HepG2 (cell line): ENCODE results near the gene SLC2A10. TPM values are rescaled to one million over a fixed set of nuclear protein-coding genes. Genes with fewer than 3 reads are reported as not detected.

Source experiments
- CBX5 ChIP-seq: sonication (generic); formaldehyde crosslinking; IDR thresholded peaks from 2 replicates; pipeline ENCODE4 v1.4.0; 2020; ENCODE audit warnings: missing genetic modification reagents, borderline replicate concordance
- DRAP1 ChIP-seq: IDR thresholded peaks from 2 replicates; pipeline ENCODE4 v1.6.1; 2016; ENCODE audit warnings: missing genetic modification reagents, missing compliant biosample characterization
- HMGA1 ChIP-seq: sonication (generic); formaldehyde crosslinking; conservative IDR thresholded peaks from 2 replicates; pipeline ENCODE4 v1.4.0; 2020; ENCODE audit warnings: missing genetic modification reagents
- KDM5A ChIP-seq: fragments of 200-600 bp; sonication (generic); IDR thresholded peaks from 2 replicates; pipeline ENCODE4 v1.7.0; 2018; ENCODE audit warnings: antibody characterized with exemption, mild to moderate bottlenecking, low read length, borderline replicate concordance
- MZF1 ChIP-seq: sonication (generic); formaldehyde crosslinking; IDR thresholded peaks from 2 replicates; pipeline ENCODE4 v1.8.1; 2023; ENCODE audit warnings: mild to moderate bottlenecking, missing genetic modification reagents, borderline replicate concordance
- SRF ChIP-seq: IDR thresholded peaks from 2 replicates; pipeline ENCODE4 v1.6.1; 2011; ENCODE audit warnings: mild to moderate bottlenecking, low read depth, low read length, moderate library complexity
- SRSF1 ChIP-seq: fragments of 200-400 bp; formaldehyde crosslinking; optimal IDR thresholded peaks from 2 replicates; pipeline ENCODE3; 2017; ENCODE audit warnings: mild to moderate bottlenecking, low read depth, low read length, moderate library complexity
- TCF12 ChIP-seq, 2 experiments: fragments of 450-650 bp in 1 of 2; sonication (generic) in 1 of 2; formaldehyde crosslinking in 1 of 2; IDR thresholded peaks; 2 replicates each; pipeline versions ENCODE4 v1.6.1 to v1.8.0; 2017 to 2022; ENCODE audit warnings: antibody characterized with exemption in 1 of 2, mild to moderate bottlenecking in 1 of 2, missing genetic modification reagents in 1 of 2, moderate library complexity in 1 of 2
- ZBTB26 ChIP-seq: IDR thresholded peaks from 2 replicates; pipeline ENCODE4 v1.6.1; 2016; ENCODE audit warnings: missing compliant biosample characterization, missing genetic modification reagents, borderline replicate concordance
- ZNF407 ChIP-seq: sonication (generic); formaldehyde crosslinking; IDR thresholded peaks from one replicate; pipeline ENCODE4 v1.5.1; 2020; ENCODE audit warnings: mild to moderate bottlenecking, missing genetic modification reagents; ENCODE audit errors: not compliant biosample characterization
- ZNF451 ChIP-seq: sonication (generic); formaldehyde crosslinking; IDR thresholded peaks from 2 replicates; pipeline ENCODE4 v1.5.0; 2020; ENCODE audit warnings: mild to moderate bottlenecking, missing genetic modification reagents
- ZNF577 ChIP-seq: sonication (generic); formaldehyde crosslinking; IDR thresholded peaks from 2 replicates; pipeline ENCODE4 v1.4.0; 2020; ENCODE audit warnings: mild to moderate bottlenecking, low read depth, missing genetic modification reagents, borderline replicate concordance
- ZNF589 ChIP-seq: sonication (generic); formaldehyde crosslinking; conservative IDR thresholded peaks from 2 replicates; pipeline ENCODE4 v1.8.0; 2022; ENCODE audit warnings: mild to moderate bottlenecking, moderate library complexity, missing genetic modification reagents
- ZNF639 ChIP-seq: conservative IDR thresholded peaks from 2 replicates; pipeline ENCODE4 v1.6.1; 2018; ENCODE audit warnings: missing genetic modification reagents
- ZNF773 ChIP-seq: sonication (generic); formaldehyde crosslinking; IDR thresholded peaks from 2 replicates; pipeline ENCODE4 v1.4.0; 2020; ENCODE audit warnings: missing genetic modification reagents, borderline replicate concordance
- ZSCAN12 ChIP-seq: sonication (generic); formaldehyde crosslinking; IDR thresholded peaks from 2 replicates; pipeline ENCODE4 v1.9.0; 2021; ENCODE audit warnings: mild to moderate bottlenecking, missing genetic modification reagents
- ZSCAN5A ChIP-seq: sonication (generic); formaldehyde crosslinking; IDR thresholded peaks from 2 replicates; pipeline ENCODE4 v1.8.0; 2022; ENCODE audit warnings: mild to moderate bottlenecking, missing genetic modification reagents, borderline replicate concordance
- polyA plus RNA-seq, 8 experiments: library from polyadenylated mRNA; depleted of rRNA in 3 of 8; stranded (reverse) in 7 of 8; unstranded in 1 of 8; fragments of >200 nt; fragmentation: Illumina TruSeq in 4 of 8; extraction: Trizol in 4 of 8; gene quantifications; 2 replicates each; pipeline versions ENCODE4 v1.2.1 to v1.2.3, GENCODE V29; 2011 to 2016; ENCODE audit warnings: low read depth in 4 of 8, missing spikeins in 1 of 8, mixed read lengths in 1 of 8; ENCODE audit not compliant: insufficient read depth in 1 of 8
- total RNA-seq, 5 experiments: library from RNA; depleted of rRNA; stranded (reverse); fragments of >200 nt; fragmentation: Illumina TruSeq; extraction: Trizol; gene quantifications; 2 replicates each; pipeline ENCODE4 v1.2.3, GENCODE V29; 2016; ENCODE audit warnings: low read depth in 1 of 5

SLC2A10 gene
- total and polyA plus RNA-seq, 2 of the 13 experiments (the other 11 are each of a cell fraction or from before 2014, with no cell fraction given), result 16.0 to 18.4 TPM

GRCh38 chr20:46709055-46709458 is 392 bp upstream of the SLC2A10 start (continued):
- TF ChIP-seq ZNF451, result no peak
- TF ChIP-seq ZNF639, result no peak
- no peak for TF ChIP-seq SRF
- TF ChIP-seq HMGA1 (CRISPR knock-in tag), result no peak
- 0 out of 2 replicates have a peak, but pooled peaks have one; percentile 12 for TF ChIP-seq ZNF577 (CRISPR knock-in tag)
- no peak for TF ChIP-seq SRSF1
- TF ChIP-seq CBX5, result no peak
- TF ChIP-seq KDM5A, result no peak; the same call in 1 of the 2 replicates
- no peak for TF ChIP-seq DRAP1 (CRISPR knock-in tag)
- no peak for TF ChIP-seq ZNF773 (CRISPR knock-in tag)
- no peak for TF ChIP-seq ZNF589 (CRISPR knock-in tag)
- no peak for TF ChIP-seq ZSCAN12
- TF ChIP-seq TCF12 (IDR thresholded peaks at IDR 0.05), result no peak
- TF ChIP-seq TCF12 (CRISPR knock-in tag; IDR thresholded peaks at IDR 0.05), result no peak
- no peak for TF ChIP-seq ZSCAN5A
- TF ChIP-seq MZF1 (CRISPR knock-in tag), result peak; percentile 57; the same call in 1 of the 2 replicates
- no peak for TF ChIP-seq ZBTB26 (CRISPR knock-in tag)
- TF ChIP-seq ZNF407 (CRISPR knock-in tag), result no peak
